GM12891 (cell line): ENCODE measurements around the gene ZNF469.

Experiments used
- DNase-seq: peaks from one replicate; pipeline ENCODE4 v3.0.0; 2011; ENCODE audit warnings: low spot score; ENCODE audit not compliant: insufficient read length
- FAIRE-seq: peaks from 2 replicates; lab custom pipeline; 2011; peaks lifted over from hg19 to GRCh38; lab: Jason Lieb, UNC
- PAX5 ChIP-seq: IDR thresholded peaks from 2 replicates; pipeline ENCODE4 v1.6.1; 2011; ENCODE audit warnings: low read length, moderate library complexity, mild to moderate bottlenecking; ENCODE audit not compliant: insufficient read depth, severe bottlenecking
- POLR2A ChIP-seq: IDR thresholded peaks from 2 replicates; pipeline ENCODE4 v1.6.1; 2011; ENCODE audit warnings: low read depth, low read length, control low read depth
- POLR2AphosphoS5 ChIP-seq: IDR thresholded peaks from 2 replicates; pipeline ENCODE4 v1.6.1; 2011; ENCODE audit warnings: low read depth, low read length, control low read depth
- POU2F2 ChIP-seq: IDR thresholded peaks from 2 replicates; pipeline ENCODE4 v1.6.1; 2011; ENCODE audit warnings: low read depth, mild to moderate bottlenecking, control low read depth, low read length, moderate library complexity
- SPI1 ChIP-seq: IDR thresholded peaks from 2 replicates; pipeline ENCODE4 v1.6.1; 2011; ENCODE audit warnings: low read depth, low read length, control low read depth
- TAF1 ChIP-seq: IDR thresholded peaks from 2 replicates; pipeline ENCODE4 v1.6.1; 2011; ENCODE audit warnings: low read depth, low read length, control low read depth

ZNF469 gene

DNA sequence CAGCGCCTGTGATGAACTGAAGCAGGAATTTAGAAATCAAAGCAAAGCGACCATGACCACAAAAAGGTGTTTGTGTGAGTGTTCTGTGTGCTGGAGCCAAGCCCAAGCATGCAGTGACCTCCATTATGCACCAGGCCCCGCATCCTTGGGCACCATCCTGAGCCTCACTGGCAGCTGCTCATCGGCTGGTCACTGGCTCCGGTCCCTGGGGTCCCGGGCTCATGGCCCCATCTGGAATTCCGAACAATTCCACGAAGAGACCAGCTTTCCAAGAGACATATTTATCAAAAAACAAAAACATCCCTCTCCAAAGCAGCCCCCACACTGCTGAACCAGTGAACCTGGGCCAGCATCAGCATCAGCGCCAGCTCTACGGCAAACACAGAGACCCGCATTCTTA lies 15.2 kb upstream of the ZNF469 start:
- no peak for FAIRE-seq
- DNase-seq = no peak
- TF ChIP-seq SPI1 (no peak), POLR2A (no peak), POU2F2 (no peak), POLR2AphosphoS5 (no peak), PAX5 (no peak)

DNA sequence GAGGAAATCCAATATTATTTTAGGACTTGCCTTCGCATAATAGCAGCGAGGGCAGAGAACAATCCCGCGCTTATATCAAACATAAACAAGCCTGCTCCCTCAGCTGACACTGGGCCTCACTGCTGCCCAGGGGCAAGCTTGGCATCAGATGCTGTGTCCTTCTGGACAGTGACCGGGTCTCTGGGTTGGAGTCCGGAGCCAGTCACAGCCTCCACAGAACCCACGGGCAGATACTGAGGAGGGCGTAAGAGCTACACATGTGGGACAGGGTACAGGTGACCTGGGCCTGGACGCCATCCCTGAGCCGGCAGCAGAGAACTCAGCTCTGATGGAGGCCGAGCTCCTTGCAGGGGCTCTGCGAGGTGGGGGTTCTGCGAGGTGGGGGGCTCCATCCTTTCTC lies 14.7 kb upstream of the ZNF469 start:
- DNase-seq = no peak
- TF ChIP-seq SPI1 = no peak
- TF ChIP-seq TAF1 = no peak
- TF ChIP-seq POU2F2 = no peak
- no peak for FAIRE-seq

DNA sequence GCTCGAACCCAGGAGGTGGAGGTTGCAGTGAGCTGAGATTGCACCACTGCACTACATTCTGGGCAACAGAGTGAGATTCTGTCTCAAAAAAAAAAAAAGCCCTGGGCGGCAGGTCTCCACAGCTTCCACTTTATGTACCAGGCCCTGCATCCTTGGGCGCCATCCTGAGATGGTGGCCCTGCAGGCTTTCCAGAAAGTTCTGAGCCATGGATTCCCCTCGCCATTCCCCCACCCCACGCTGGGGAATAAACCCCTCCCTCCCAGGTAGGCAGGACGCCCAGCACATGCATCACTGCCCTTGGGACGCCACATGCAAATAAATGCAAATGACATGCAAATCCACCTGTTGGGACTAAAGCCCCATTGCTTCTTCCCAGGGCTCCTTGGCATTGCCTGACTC lies 13.8 kb upstream of the ZNF469 start:
- no peak for TF ChIP-seq SPI1
- no peak for TF ChIP-seq POU2F2
- TF ChIP-seq TAF1 = no peak
- no peak for TF ChIP-seq POLR2AphosphoS5
- no peak for TF ChIP-seq PAX5
- TF ChIP-seq POLR2A = no peak
- no peak for DNase-seq
- no peak for FAIRE-seq

DNA sequence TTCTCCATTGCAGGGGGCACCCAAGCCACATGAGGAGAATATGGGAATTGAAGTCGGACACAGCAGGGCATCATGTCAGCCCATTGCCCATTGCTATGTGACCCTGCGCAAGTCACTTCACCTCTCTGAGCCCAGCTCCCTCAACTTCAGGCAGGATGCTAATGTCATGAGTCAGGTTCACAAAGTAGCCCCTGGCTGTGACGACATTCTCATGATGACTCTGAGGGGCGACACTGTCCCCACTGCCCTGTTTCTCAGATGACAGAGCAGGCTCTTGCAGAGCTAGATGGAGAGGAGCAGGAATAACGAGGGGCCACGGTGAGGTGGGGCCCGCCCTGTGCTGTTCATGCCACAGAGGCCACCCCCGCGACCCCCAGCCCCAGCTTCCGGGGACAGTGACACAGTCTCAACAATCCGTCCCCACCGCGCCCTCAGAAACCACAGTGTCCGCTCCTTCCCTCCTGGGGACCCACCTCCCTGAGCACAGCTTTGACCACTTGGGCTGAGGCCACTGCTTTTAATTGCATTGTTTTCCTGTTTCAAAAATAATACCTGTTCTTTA lies 13.2 kb upstream of the ZNF469 start:
- FAIRE-seq = no peak

DNA sequence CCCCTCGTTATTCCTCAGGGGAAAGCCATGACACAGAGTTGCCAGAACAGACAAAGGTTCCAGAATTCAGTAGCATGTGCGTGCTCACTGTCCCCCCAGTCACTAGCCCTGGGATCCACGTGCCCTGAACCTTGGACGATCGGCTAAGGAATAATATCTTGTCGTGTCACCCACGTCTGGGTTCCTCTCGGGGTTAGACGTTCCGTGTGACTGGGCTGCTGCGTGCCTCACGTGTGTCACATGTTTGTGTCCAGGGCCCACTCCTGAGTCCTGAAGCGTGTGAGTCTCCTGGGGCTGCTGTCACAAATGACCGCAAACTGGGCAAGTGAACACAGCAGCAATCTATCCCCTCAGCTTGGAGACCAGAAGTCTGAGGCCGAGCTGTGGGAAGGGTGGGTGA lies 12.4 kb upstream of the ZNF469 start:
- FAIRE-seq = no peak
- DNase-seq = no peak
- TF ChIP-seq PAX5 (no peak), POU2F2 (no peak), SPI1 (no peak), POLR2A (no peak), TAF1 (no peak), POLR2AphosphoS5 (no peak)

More for the DNA sequence above, 13.2 kb upstream of the ZNF469 start:
- DNase-seq = no peak
- TF ChIP-seq POLR2A (no peak), TAF1 (no peak), POU2F2 (no peak), POLR2AphosphoS5 (no peak), PAX5 (no peak), SPI1 (no peak)

DNA sequence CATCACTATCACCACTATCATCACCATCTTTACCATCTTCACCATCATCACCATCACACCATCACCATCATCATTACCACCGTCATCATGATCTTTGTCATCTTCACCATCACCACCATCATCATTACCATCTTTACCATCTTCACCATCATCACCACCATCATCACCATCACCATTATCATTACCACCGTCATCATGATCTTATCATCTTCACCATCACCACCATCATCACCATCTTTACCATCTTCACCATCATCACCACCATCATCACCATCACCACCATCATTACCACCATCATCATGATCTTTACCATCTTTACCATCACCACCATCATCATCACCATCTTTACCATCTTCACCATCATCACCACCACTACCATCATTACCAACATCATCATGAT lies 10.2 kb upstream of the ZNF469 start:
- FAIRE-seq (no peak), DNase-seq (no peak)
- TF ChIP-seq POU2F2 (no peak), POLR2AphosphoS5 (no peak), TAF1 (no peak), SPI1 (no peak), PAX5 (no peak), POLR2A (no peak)

DNA sequence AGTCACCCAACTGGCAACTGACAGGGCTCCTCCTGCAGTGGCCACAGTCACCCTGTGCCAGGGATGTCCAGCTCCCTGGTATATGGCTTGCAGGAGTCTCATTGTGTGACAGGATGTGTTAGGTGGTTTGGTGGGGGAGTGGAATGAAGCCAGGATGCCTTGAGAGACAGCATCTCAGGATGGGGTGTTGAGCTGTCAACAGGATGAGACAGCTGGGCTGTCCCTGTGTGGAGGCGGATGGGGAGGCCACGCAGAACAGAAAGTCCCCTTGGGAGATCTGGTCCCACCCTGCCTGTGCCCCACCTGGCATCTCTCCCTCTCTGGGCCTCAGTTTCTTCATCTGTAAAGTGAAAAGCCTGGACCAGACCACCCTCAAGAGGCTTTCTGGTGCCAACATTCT lies 9.5 kb upstream of the ZNF469 start:
- no peak for DNase-seq
- TF ChIP-seq PAX5 (no peak), POU2F2 (no peak), POLR2A (no peak)
- FAIRE-seq = no peak

DNA sequence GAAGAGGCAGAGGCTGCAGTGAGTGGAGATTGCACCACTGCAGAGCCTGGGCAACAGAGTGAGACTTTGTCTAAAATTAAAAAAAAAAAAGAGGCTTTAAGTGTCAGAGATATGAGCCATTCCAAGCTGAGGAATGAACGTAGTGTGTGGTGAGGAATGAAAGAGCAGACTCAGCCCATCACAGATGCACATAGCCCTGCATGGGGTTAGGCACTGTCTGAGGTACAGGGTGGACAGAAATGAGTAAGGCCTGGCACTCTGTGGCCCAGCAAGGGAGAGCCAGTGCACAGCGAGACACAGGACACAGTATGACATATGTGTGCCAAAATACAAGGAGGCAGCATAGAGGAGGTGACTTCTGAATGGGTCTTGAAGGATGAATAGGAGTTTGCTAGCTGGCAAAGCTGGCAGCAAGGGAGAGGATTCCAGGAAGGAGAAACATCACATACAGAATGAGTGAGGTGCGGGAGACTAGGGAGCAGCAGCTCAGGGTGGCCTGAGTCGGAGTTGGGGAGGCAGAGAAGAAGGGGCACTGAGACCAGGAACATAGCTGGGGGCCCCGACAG lies 8.7 kb upstream of the ZNF469 start:
- FAIRE-seq = no peak
- TF ChIP-seq POLR2AphosphoS5 (no peak), PAX5 (no peak), POLR2A (no peak), TAF1 (no peak), SPI1 (no peak), POU2F2 (no peak)
- no peak for DNase-seq

DNA sequence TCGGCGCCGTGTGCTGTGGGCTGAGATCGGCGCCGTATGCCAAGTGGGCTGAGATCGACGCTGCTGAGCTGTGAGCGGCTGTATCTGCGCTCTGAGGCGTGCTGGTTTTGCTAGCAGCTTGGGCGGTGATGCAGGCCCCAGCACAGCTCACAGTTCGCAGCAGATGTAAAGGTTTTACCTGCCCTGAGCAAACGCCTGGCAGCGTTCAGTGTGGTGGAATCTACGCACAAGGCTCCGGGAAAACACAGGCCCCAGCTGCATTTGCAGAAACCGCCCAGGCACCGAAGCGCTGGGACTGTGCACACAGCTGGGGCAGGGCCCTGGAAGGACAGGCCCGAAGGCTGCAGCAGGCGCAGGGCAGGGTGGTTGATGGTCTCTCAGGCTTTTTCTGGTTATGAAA lies 8.0 kb upstream of the ZNF469 start:
- TF ChIP-seq POU2F2 (no peak), POLR2A (no peak), PAX5 (no peak), SPI1 (no peak), TAF1 (no peak), POLR2AphosphoS5 (no peak)
- DNase-seq (no peak), FAIRE-seq (no peak)

DNA sequence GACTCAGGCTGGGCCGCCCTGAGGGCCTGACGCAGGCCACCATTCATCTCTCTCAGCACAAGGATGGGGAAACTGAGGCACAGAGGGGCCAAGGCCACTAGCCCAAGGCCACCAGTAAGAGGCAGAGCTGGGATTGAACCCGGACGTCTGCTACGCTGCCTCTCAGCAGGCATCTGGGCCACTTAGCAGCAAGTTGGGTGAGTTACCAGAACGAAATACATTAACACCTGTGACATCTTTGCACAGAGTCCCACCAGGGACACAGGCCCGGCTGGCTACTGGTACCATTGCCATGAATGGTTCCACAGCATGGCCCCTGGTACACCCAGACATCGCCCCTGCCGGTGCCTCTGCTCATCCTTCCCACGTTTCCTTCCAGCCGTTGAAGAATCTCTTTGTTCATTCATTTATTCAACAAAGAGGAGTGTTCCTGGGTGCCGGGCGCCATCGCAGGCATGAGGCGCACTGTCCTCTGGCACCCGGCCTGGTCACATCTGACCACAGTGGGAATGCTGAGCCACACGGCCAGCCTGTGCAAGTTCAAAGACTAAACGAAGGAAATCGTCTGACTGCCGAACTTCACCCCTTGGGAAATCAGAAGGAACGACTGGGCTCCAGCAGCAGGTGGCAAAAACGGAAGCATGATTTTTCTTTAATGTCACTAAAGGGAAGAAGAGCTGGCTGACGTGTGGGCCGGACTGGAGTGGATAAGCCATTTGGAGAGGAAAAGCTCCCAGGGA lies 7.4 kb upstream of the ZNF469 start:
- FAIRE-seq = no peak
- no peak for TF ChIP-seq TAF1
- no peak for TF ChIP-seq PAX5
- no peak for TF ChIP-seq SPI1
- no peak for TF ChIP-seq POU2F2
- TF ChIP-seq POLR2A = no peak
- no peak for TF ChIP-seq POLR2AphosphoS5
- DNase-seq = no peak
